ENCODE measurements around the gene TMEM42. TPM values are rescaled to one million over a fixed set of nuclear protein-coding genes. Genes with fewer than 3 reads are reported as not detected.

TMEM42 gene
- total RNA-seq, 1 donor from 2014 or later = 10.2 TPM

DNA sequence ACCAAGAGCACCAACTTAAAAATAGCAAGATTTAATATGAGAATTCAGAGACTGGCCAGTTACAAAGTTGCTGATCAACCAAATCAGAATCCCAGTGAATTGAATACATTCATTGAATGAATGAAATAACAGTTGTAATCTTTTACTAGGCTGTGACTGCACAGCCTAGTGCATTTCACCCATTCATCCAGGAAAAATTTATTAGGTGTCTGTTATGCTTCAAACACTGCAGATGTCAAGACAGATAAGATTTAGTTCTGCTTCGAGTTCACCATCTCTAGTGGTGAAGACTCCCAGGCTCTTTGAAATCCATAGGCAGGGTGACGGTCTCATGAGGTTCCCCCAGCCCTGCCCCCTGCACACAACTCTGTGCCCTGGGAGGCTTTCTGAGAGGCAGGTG is 41.6 kb downstream of the TMEM42 start:
- intact Hi-C loops (cut with DNase I) = no loop called here
- ATAC-seq (ENCODE audit: poor library complexity) (no peak), DNase-seq (no peak)

DNA sequence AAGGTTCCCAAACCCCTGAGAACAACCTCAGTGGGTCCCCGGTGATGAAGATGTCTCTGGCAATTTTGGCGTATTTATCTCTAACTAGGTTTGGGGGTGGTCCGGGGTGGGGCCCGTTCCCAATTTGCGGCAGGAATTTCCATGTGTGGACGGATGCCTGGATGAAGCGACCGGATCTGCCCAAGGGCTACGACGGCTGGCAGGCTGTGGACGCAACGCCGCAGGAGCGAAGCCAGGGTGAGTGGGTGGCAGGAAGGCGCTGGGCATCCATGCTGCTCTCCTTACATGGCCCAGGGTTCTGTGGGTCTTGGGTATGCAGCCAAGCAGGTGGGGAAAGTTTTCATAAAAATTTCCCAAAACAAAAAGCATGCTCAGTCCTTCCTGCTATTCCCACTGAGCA is 42.0 kb downstream of the TMEM42 start:
- ATAC-seq (ENCODE audit: poor library complexity) (no peak), DNase-seq (no peak)
- intact Hi-C loops (cut with DNase I) = no loop called here

- intact Hi-C loops (cut with DNase I) = no loop called here
- ATAC-seq (ENCODE audit: poor library complexity) (no peak), DNase-seq (no peak)
Measured at GRCh38 chr3:44905446-44906157, 43.9 kb downstream of the TMEM42 start.

- ATAC-seq (ENCODE audit: poor library complexity) = no peak
- intact Hi-C loops (cut with DNase I) = no loop called here
- no peak for DNase-seq
Measured at GRCh38 chr3:44906997-44907396, 45.3 kb downstream of the TMEM42 start.

- ATAC-seq (ENCODE audit: poor library complexity) = no peak
- intact Hi-C loops (cut with DNase I) = no loop called here
Measured at GRCh38 chr3:44907612-44908011, 45.9 kb downstream of the TMEM42 start.

DNA sequence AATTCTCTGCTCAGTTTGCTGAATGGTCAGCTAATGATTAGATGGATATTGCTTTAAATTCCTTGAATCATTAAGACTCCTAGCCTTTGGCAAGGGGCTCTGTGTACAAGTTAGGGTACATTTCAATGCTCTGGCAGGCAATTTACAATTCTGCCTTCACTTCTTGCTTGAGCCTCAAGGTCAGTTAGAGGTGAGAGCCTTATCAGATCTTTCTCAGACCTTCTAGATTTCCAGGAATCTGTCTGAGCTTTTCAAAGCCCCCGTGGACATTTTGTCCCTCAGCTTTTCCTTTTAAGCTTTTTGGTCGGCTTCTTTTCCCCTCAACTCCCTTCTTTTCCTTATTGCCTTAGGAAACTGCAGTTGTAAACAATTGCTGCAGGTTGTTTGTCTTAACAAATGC is 47.4 kb downstream of the TMEM42 start:
- DNase-seq (no peak), ATAC-seq (ENCODE audit: poor library complexity) (no peak)
- intact Hi-C loops (cut with DNase I) = no loop called here

More at GRCh38 chr3:44907612-44908011, 45.9 kb downstream of the TMEM42 start:
- no peak for DNase-seq

DNA sequence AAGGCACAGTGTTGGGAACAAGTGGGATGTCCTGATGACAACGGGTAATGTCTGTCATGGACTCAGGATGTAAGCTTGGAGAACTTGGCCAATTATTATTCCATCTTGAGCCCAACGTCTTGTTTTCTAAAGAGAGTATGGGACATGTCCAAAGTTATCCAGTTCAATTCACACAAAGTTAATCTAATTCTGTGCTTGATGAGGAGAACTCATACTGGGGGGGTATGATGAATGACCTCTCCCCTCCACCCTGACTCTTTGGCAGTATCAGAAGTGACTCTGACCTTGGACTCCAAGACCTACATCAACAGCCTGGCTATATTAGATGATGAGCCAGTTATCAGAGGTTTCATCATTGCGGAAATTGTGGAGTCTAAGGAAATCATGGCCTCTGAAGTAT is 49.0 kb downstream of the TMEM42 start:
- DNase-seq = no peak
- no peak for ATAC-seq (ENCODE audit: poor library complexity)
- intact Hi-C loops (cut with DNase I) = no loop called here

DNA sequence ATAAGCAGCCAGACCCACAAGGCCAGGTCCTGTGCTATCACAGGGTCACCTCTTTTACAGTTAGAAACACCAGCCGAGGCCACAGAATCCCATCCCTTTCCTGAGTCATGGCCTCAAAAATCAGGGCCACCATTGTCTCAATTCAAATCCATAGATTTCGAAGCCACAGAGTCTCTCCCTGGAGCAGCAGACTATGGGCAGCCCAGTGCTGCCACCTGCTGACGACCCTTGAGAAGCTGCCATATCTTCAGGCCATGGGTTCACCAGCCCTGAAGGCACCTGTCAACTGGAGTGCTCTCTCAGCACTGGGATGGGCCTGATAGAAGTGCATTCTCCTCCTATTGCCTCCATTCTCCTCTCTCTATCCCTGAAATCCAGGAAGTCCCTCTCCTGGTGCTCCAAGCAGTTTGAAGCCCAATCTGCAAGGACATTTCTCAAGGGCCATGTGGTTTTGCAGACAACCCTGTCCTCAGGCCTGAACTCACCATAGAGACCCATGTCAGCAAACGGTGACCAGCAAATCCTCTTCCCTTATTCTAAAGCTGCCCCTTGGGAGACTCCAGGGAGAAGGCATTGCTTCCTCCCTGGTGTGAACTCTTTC is 52.3 kb downstream of the TMEM42 start:
- peak; percentile 78 for ATAC-seq (ENCODE audit: poor library complexity)
- intact Hi-C loops (cut with DNase I) = loop anchor here (2.0 kb wide), 1 partner anchor 381 kb away; no protein-coding TSS in a partner anchor
- peak; percentile 76 for DNase-seq

DNA sequence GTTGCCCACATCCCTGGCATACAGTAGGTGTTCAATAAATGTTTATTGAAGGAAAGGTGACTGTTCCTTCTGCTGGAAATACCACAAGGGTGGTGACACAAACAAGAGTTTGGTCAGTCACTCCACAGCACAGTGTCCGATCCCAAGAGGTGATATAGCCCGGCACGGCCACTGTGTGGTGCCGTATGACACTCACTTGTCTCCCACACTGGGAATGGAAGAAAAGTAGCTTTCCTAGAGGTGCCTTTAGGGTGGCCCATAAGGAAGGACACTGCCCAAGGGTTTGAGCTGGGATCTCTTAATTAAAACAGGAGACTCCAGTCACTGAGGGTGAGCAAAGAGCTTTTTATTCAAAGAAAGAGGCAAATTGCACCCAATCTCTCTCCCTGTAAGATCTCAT is 53.2 kb downstream of the TMEM42 start:
- intact Hi-C loops (cut with DNase I) = loop anchor here (2.0 kb wide), 1 partner anchor 382 kb away; no protein-coding TSS in a partner anchor
- DNase-seq = no peak
- ATAC-seq (ENCODE audit: poor library complexity) = peak; percentile 58

Other genes starting within 250 kb of the TMEM42 start
- gene ZNF197, start 236.9 kb upstream of the TMEM42 start, total RNA-seq = 10.3 TPM
- gene ZNF35, start 213.2 kb upstream of the TMEM42 start, total RNA-seq = 6.3 TPM
- 4.1 TPM for gene ZNF502, start 149.3 kb upstream of the TMEM42 start, total RNA-seq
- 4.9 TPM for gene ZNF501, start 132.3 kb upstream of the TMEM42 start, total RNA-seq
- gene KIAA1143, start 100.3 kb upstream of the TMEM42 start, total RNA-seq = 32.8 TPM
- 0.73 TPM for gene KIF15, start 100.1 kb upstream of the TMEM42 start, total RNA-seq
- gene TGM4, start 12.7 kb downstream of the TMEM42 start, total RNA-seq = not detected
- gene ZDHHC3, start 114.3 kb downstream of the TMEM42 start, total RNA-seq = 35.6 TPM
- gene EXOSC7, start 114.3 kb downstream of the TMEM42 start, total RNA-seq = 24.4 TPM
- gene CLEC3B, start 164.4 kb downstream of the TMEM42 start, total RNA-seq = 78.6 TPM